Neuronal stem cell (in vitro differentiated cells): ENCODE data around the gene SPRN.

Source experiments
- DNase-seq: peaks from one replicate; pipeline ENCODE4 v3.0.0-alpha.2; 2013; ENCODE audit warnings: low spot score
- H2AFZ ChIP-seq: one replicate; pipeline ENCODE4 v1.6.1; 2013; ENCODE audit warnings: mild to moderate bottlenecking, low read length, inconsistent platforms
- H2AK5ac ChIP-seq: 2 replicates; pipeline ENCODE4 v1.6.1; 2013; ENCODE audit warnings: low read depth, mild to moderate bottlenecking, inconsistent platforms, low read length, moderate library complexity, mixed read lengths
- H2BK120ac ChIP-seq: 2 replicates; pipeline ENCODE4 v1.6.1; 2013; ENCODE audit warnings: low read depth, mild to moderate bottlenecking, inconsistent platforms, low read length, moderate library complexity, mixed read lengths
- H2BK12ac ChIP-seq: one replicate; pipeline ENCODE4 v1.6.1; 2013; ENCODE audit warnings: low read length, inconsistent platforms
- H2BK15ac ChIP-seq: 2 replicates; pipeline ENCODE4 v1.6.1; 2013; ENCODE audit warnings: mild to moderate bottlenecking, low read length, inconsistent platforms, mixed read lengths
- H2BK5ac ChIP-seq: one replicate; pipeline ENCODE4 v1.6.1; 2013; ENCODE audit warnings: inconsistent platforms, mild to moderate bottlenecking, low read length, moderate library complexity
- H3K14ac ChIP-seq: one replicate; pipeline ENCODE4 v1.6.1; 2013; ENCODE audit warnings: low read length, inconsistent platforms
- H3K18ac ChIP-seq: 2 replicates; pipeline ENCODE4 v1.6.1; 2013; ENCODE audit warnings: low read length, inconsistent platforms
- H3K23ac ChIP-seq: 2 replicates; pipeline ENCODE4 v1.6.1; 2013; ENCODE audit warnings: low read depth, mild to moderate bottlenecking, mixed read lengths, low read length, inconsistent platforms; ENCODE audit not compliant: poor library complexity
- H3K27ac ChIP-seq: replicated peaks from 3 replicates; pipeline ENCODE4 v1.5.1; 2013; ENCODE audit warnings: low read length, inconsistent platforms
- H3K27me3 ChIP-seq, 3 experiments: 2 replicates each; pipeline ENCODE4 v1.6.1; 2013; ENCODE audit warnings: low read length in 3 of 3, mild to moderate bottlenecking in 2 of 3, inconsistent platforms in 1 of 3, low read depth in 1 of 3, mixed read lengths in 1 of 3, moderate library complexity in 1 of 3; ENCODE audit not compliant: control insufficient read depth in 3 of 3, insufficient read depth in 3 of 3
- H3K36me3 ChIP-seq, 2 donors: replicated peaks in 1 of 2; 2 replicates each; pipeline ENCODE4 v1.6.1; 2013; ENCODE audit warnings: low read length in 2 of 2; ENCODE audit not compliant: control insufficient read depth in 2 of 2, insufficient read depth in 2 of 2
- H3K4ac ChIP-seq: 2 replicates; pipeline ENCODE4 v1.6.1; 2013; ENCODE audit warnings: inconsistent platforms, mild to moderate bottlenecking, low read length, moderate library complexity
- H3K4me1 ChIP-seq, 2 donors: 1 replicate in 1 of 2; 2 replicates in 1 of 2; pipeline ENCODE4 v1.6.1; 2013; ENCODE audit warnings: low read length in 2 of 2, low read depth in 1 of 2; ENCODE audit not compliant: control insufficient read depth in 2 of 2, insufficient read depth in 1 of 2
- H3K4me2 ChIP-seq: one replicate; pipeline ENCODE4 v1.6.1; 2013; ENCODE audit warnings: mild to moderate bottlenecking, low read length, inconsistent platforms; ENCODE audit not compliant: insufficient read depth, poor library complexity, severe bottlenecking
- H3K4me3 ChIP-seq, 2 donors: 2 replicates each; pipeline ENCODE4 v1.5.1; 2013; ENCODE audit warnings: low read length in 2 of 2, mild to moderate bottlenecking in 2 of 2, inconsistent platforms in 1 of 2, moderate library complexity in 1 of 2
- H3K79me1 ChIP-seq: one replicate; pipeline ENCODE4 v1.6.1; 2013; ENCODE audit warnings: low read depth, mild to moderate bottlenecking, inconsistent platforms, low read length, moderate library complexity
- H3K9ac ChIP-seq: one replicate; pipeline ENCODE4 v1.6.1; 2013; ENCODE audit warnings: mild to moderate bottlenecking, low read depth, low read length, inconsistent platforms; ENCODE audit not compliant: poor library complexity
- H3K9me3 ChIP-seq, 2 donors: replicated peaks in 1 of 2; 2 replicates each; pipeline versions ENCODE3 to v1.6.1; 2013; ENCODE audit warnings: low read length in 2 of 2, mild to moderate bottlenecking in 2 of 2, inconsistent platforms in 1 of 2, low read depth in 1 of 2, mixed read lengths in 1 of 2, moderate library complexity in 1 of 2; ENCODE audit not compliant: control insufficient read depth in 2 of 2, insufficient read depth in 1 of 2
- H4K8ac ChIP-seq: one replicate; pipeline ENCODE4 v1.6.1; 2013; ENCODE audit warnings: low read depth, mild to moderate bottlenecking, inconsistent platforms, low read length, moderate library complexity
- H4K91ac ChIP-seq: one replicate; pipeline ENCODE4 v1.6.1; 2013; ENCODE audit warnings: low read length, low read depth, mild to moderate bottlenecking, inconsistent platforms; ENCODE audit not compliant: poor library complexity
- WGBS, 2 donors: extraction: QIAGEN DNeasy Blood & Tissue Kit; methylation state at CpG; one replicate each; pipeline ENCODE4 v1.1.7; 2013; ENCODE audit warnings: missing lambda C conversion rate in 2 of 2, mixed read lengths in 1 of 2; ENCODE audit not compliant: insufficient read length in 2 of 2, insufficient replicate concordance in 1 of 2; ENCODE audit errors: extremely low coverage in 2 of 2; 5-methylcytosine and 5-hydroxymethylcytosine counted together

Gene SPRN

DNA sequence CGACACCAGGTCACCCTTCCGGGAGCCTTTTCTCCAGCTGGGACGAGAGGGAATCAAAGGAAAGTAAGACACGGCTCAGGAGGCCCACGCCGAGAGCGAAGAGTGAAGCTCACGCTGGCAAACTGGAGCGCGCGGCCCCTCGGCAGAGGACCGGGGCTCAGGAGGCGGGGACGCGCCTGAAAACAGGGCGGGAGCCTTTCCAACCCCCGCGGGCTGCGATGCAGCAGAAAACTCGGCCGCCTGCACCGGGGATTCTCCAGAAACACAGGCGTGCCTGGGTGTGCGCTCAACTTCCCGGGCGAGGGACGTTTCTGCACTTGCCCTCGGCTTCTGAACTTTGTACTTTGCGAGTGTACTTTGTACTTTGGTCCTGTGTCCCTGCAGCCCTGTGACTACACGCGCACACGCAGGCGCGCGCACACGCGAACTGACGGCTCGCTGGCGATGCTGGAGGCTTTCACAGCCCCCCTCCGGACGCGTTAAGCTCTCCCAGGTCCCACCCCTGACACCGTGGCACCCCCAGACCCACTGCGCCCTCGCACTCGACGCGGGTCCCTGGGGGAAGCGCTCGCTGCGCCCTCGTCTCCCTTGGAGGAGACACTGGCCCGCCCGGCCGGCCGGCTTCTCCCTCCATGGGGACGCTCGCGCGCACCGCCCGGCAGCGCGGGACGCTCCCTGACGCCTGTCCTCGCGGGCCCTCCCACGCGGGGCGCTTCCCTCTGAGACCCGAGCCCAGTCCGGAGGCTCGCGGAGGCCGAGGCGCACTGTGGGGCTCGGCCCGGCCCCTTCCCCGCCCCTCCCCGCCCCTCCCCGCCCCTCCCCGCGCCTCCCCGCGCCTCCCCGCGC, 46.0 kb downstream of the SPRN start:
- peak overlapping the region; percentile 89 for H3K14ac ChIP-seq
- H2BK120ac ChIP-seq = peak overlapping the region; percentile 81
- no CpG with 5 or more reads among the region's 90 CpGs for WGBS, 2 donors
- peak overlapping the region; percentile 66 for H3K4ac ChIP-seq
- H3K18ac ChIP-seq = peak overlapping the region; percentile 89
- peak overlapping the region; percentile 90 for H2AFZ ChIP-seq
- H3K23ac ChIP-seq = peak overlapping the region; percentile 96
- H3K4me1 ChIP-seq = peaks cover 7 to 11% of the 10 kb centered on the region in 2 donors
- peak overlapping the region; percentile 91 for H3K4me2 ChIP-seq
- no peak overlapping the region for H3K27ac ChIP-seq
- H2BK12ac ChIP-seq = peak overlapping the region; percentile 90
- H3K9ac ChIP-seq = peak overlapping the region; percentile 91
- H3K4me3 ChIP-seq = peak overlapping the region; percentile 84 to 96
- H3K9me3 ChIP-seq = no peaks in the 10 kb centered on the region
- no peak overlapping the region for H4K8ac ChIP-seq
- DNase-seq = peak; percentile 68
- H4K91ac ChIP-seq = no peak overlapping the region
- peaks cover 7% of the 10 kb centered on the region for H3K79me1 ChIP-seq
- H3K27me3 ChIP-seq = peaks cover 0 to 15% (median 8%) of the 10 kb centered on the region in 3 experiments
- H3K36me3 ChIP-seq = no peaks in the 10 kb centered on the region
- H2BK5ac ChIP-seq = peak overlapping the region; percentile 97
- peak overlapping the region; percentile 93 for H2AK5ac ChIP-seq
- peak overlapping the region; percentile 96 for H2BK15ac ChIP-seq

DNA sequence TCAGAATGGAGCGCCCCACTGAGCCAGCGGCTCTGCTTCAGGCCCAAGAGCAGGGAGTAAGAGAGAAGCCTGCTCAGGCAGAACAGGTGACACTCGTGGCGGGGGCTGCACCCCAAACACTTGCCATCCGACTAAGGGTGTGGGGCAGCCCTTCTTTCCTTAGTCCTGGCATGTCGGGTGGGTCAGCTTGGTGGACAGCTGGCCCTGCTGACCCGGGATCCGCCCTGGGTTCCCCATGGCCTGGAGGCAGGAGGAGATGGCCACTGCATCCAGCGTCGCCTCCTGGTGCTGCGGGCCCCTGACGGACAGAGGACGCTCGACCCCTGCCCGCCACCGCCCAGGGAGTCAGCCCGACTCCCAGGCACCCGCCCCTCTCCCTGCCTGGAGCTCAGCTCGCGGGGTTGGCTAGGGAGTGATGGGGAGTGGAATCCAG, 46.6 kb downstream of the SPRN start:
- Histone ChIP-seq H4K8ac (no peak overlapping the region), H3K14ac (peak overlapping the region; percentile 89), H3K27me3 (peaks cover 0 to 15% (median 8%) of the 10 kb centered on the region in 3 experiments), H3K9me3 (no peaks in the 10 kb centered on the region), H4K91ac (no peak overlapping the region), H2BK120ac (peak overlapping the region; percentile 81), H2BK5ac (peak overlapping the region; percentile 97), H3K4ac (peak overlapping the region; percentile 66), H2BK12ac (no peak overlapping the region), H3K79me1 (peaks cover 7% of the 10 kb centered on the region), H3K23ac (peak overlapping the region; percentile 96), H3K9ac (peak overlapping the region; percentile 70), H2AK5ac (peak overlapping the region; percentile 100), H2AFZ (peak overlapping the region; percentile 90), H3K4me3 (peak overlapping the region; percentile 84 to 96), H3K36me3 (no peaks in the 10 kb centered on the region), H3K27ac (no peak overlapping the region), H2BK15ac (peak overlapping the region; percentile 96), H3K4me2 (peak overlapping the region; percentile 91), H3K4me1 (peaks cover 7 to 11% of the 10 kb centered on the region in 2 donors), H3K18ac (peak overlapping the region; percentile 89)
- DNase-seq = no peak
- no CpG with 5 or more reads among the region's 20 CpGs for WGBS, 2 donors

DNA sequence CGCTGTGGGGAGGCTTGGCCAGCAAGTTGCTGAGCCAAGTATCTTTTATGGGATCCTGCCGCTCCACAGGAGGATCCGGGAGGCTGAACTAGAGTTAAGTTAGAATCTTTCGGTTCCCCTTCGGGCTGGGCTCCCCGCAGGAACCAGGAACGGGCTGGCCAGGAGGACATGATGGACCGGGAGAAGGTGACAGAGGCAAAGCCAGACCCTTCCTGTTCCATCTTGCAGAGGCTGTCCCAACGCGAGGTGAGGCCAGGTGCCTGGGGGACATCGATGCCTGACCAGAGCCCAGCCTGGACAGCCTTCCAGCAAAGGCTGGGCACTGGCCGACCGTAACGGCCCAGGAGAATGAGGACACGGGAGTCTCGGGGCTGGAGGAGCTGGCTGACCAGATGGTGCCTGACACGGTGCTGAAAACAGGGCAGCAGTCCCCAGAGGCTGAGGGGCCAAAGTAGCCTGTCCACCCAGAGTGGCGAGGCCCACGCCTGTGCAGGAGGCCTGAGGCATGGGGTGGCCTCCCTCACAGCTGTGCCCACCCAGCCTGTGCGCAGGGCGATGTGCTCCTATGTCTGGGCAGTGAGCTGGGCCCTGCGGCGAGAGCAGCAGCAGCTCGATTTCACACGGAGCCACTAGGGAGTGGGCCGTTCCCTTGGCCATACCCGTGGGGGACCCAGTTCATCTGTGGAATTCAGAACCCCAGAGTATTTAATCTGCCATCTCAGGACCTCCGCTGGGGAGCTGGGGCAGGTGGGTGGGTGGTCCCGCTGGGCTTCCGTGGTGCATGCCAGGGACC, 47.2 kb downstream of the SPRN start:
- Histone ChIP-seq H3K23ac (peak overlapping the region; percentile 96), H3K79me1 (peaks cover 11% of the 10 kb centered on the region), H3K9me3 (no peaks in the 10 kb centered on the region), H3K27me3 (peaks cover 0 to 15% (median 8%) of the 10 kb centered on the region in 3 experiments), H3K4ac (peak overlapping the region; percentile 98), H2BK15ac (peak overlapping the region; percentile 96), H2AFZ (peak overlapping the region; percentile 90), H3K9ac (peak overlapping the region; percentile 84), H3K27ac (no peak overlapping the region), H2BK5ac (peak overlapping the region; percentile 66), H2BK12ac (peak overlapping the region; percentile 99), H3K14ac (no peak overlapping the region), H3K18ac (peak overlapping the region; percentile 89), H3K4me1 (peaks cover 7 to 11% of the 10 kb centered on the region in 2 donors), H2BK120ac (peak overlapping the region; percentile 81), H2AK5ac (peak overlapping the region; percentile 100), H4K91ac (no peak overlapping the region), H3K4me3 (peak overlapping the region in 1 of 2 donors; percentile 84), H3K36me3 (no peaks in the 10 kb centered on the region), H4K8ac (peak overlapping the region; percentile 65), H3K4me2 (no peak overlapping the region)
- no CpG with 5 or more reads among the region's 30 CpGs for WGBS, 2 donors
- no peak for DNase-seq
